Activated naive CD4-positive, alpha-beta T cell treated with anti-CD3 and anti-CD28 coated beads, Interleukin-2, amount 50 U/mL, for 24 hours (primary cell): ENCODE measurements around the gene TFB2M.
A peak's percentile ranks its signal among the peaks of the same experiment; 100 is the strongest.

Experiments used
- H3K27ac Mint-ChIP-seq: one replicate; pipeline ENCODE4 v1.8.0; 2021; ENCODE audit warnings: mild to moderate bottlenecking, mixed read lengths
- H3K27me3 Mint-ChIP-seq: one replicate; pipeline ENCODE4 v1.8.0; 2021; ENCODE audit warnings: mixed read lengths
- H3K36me3 Mint-ChIP-seq: one replicate; pipeline ENCODE4 v1.8.0; 2021; ENCODE audit warnings: mixed read lengths
- H3K4me1 Mint-ChIP-seq: one replicate; pipeline ENCODE4 v1.8.0; 2021; ENCODE audit warnings: mixed read lengths
- H3K4me3 Mint-ChIP-seq: one replicate; pipeline ENCODE4 v1.8.0; 2021; ENCODE audit warnings: mild to moderate bottlenecking, mixed read lengths
- H3K9me3 Mint-ChIP-seq: one replicate; pipeline ENCODE4 v1.8.0; 2021; ENCODE audit warnings: mixed read lengths

Gene TFB2M

GRCh38 chr1:246540738-246541491, 25.1 kb downstream of the TFB2M start:
- Mint-ChIP-seq H3K4me1 (no peaks in the 10 kb centered on the region), H3K27me3 (no peaks in the 10 kb centered on the region), H3K4me3 (no peak overlapping the region), H3K9me3 (no peaks in the 10 kb centered on the region), H3K36me3 (peaks cover 17% of the 10 kb centered on the region), H3K27ac (no peak overlapping the region)

- Mint-ChIP-seq H3K4me1 (no peaks in the 10 kb centered on the region), H3K27ac (no peak overlapping the region), H3K36me3 (peaks cover 11% of the 10 kb centered on the region), H3K9me3 (no peaks in the 10 kb centered on the region), H3K4me3 (no peak overlapping the region), H3K27me3 (no peaks in the 10 kb centered on the region)
Observed at GRCh38 chr1:246537887-246538286, 28.2 kb downstream of the TFB2M start.

- Mint-ChIP-seq H3K27ac (no peak overlapping the region), H3K27me3 (no peaks in the 10 kb centered on the region), H3K36me3 (peaks cover 11% of the 10 kb centered on the region), H3K9me3 (no peaks in the 10 kb centered on the region), H3K4me3 (no peak overlapping the region), H3K4me1 (no peaks in the 10 kb centered on the region)
Observed at GRCh38 chr1:246537441-246537840, 28.6 kb downstream of the TFB2M start.

GRCh38 chr1:246534114-246534513, 31.9 kb downstream of the TFB2M start:
- Mint-ChIP-seq H3K27me3 (no peaks in the 10 kb centered on the region), H3K9me3 (no peaks in the 10 kb centered on the region), H3K4me3 (no peak overlapping the region), H3K36me3 (peaks cover 6% of the 10 kb centered on the region), H3K4me1 (no peaks in the 10 kb centered on the region), H3K27ac (no peak overlapping the region)

- no peaks in the 10 kb centered on the region for H3K27me3 Mint-ChIP-seq
- peaks cover 1% of the 10 kb centered on the region for H3K36me3 Mint-ChIP-seq
- no peak overlapping the region for H3K4me3 Mint-ChIP-seq
- H3K9me3 Mint-ChIP-seq = no peaks in the 10 kb centered on the region
- no peak overlapping the region for H3K27ac Mint-ChIP-seq
- no peaks in the 10 kb centered on the region for H3K4me1 Mint-ChIP-seq
Observed at GRCh38 chr1:246533371-246533905, 32.6 kb downstream of the TFB2M start.

- H3K9me3 Mint-ChIP-seq = no peaks in the 10 kb centered on the region
- no peak overlapping the region for H3K4me3 Mint-ChIP-seq
- peaks cover 1% of the 10 kb centered on the region for H3K36me3 Mint-ChIP-seq
- H3K27me3 Mint-ChIP-seq = no peaks in the 10 kb centered on the region
- peaks cover 7% of the 10 kb centered on the region for H3K4me1 Mint-ChIP-seq
- H3K27ac Mint-ChIP-seq = no peak overlapping the region
Observed at GRCh38 chr1:246532519-246532918, 33.5 kb downstream of the TFB2M start.

GRCh38 chr1:246530482-246530881, 35.6 kb downstream of the TFB2M start:
- Mint-ChIP-seq H3K27ac (no peak overlapping the region), H3K4me1 (peaks cover 12% of the 10 kb centered on the region), H3K36me3 (peaks cover 1% of the 10 kb centered on the region), H3K4me3 (no peak overlapping the region), H3K9me3 (no peaks in the 10 kb centered on the region), H3K27me3 (no peaks in the 10 kb centered on the region)

GRCh38 chr1:246528933-246529731, 36.9 kb downstream of the TFB2M start:
- no peaks in the 10 kb centered on the region for H3K27me3 Mint-ChIP-seq
- H3K4me3 Mint-ChIP-seq = no peak overlapping the region
- no peak overlapping the region for H3K27ac Mint-ChIP-seq
- no peaks in the 10 kb centered on the region for H3K9me3 Mint-ChIP-seq
- peaks cover 1% of the 10 kb centered on the region for H3K36me3 Mint-ChIP-seq
- H3K4me1 Mint-ChIP-seq = peaks cover 12% of the 10 kb centered on the region

- Mint-ChIP-seq H3K27ac (peak overlapping the region; percentile 27), H3K27me3 (no peaks in the 10 kb centered on the region), H3K4me3 (no peak overlapping the region), H3K36me3 (peaks cover 1% of the 10 kb centered on the region), H3K9me3 (no peaks in the 10 kb centered on the region), H3K4me1 (peaks cover 12% of the 10 kb centered on the region)
Observed at GRCh38 chr1:246527402-246528088, 38.5 kb downstream of the TFB2M start.

GRCh38 chr1:246526915-246527314, 39.1 kb downstream of the TFB2M start:
- H3K4me1 Mint-ChIP-seq = peaks cover 12% of the 10 kb centered on the region
- H3K27ac Mint-ChIP-seq = no peak overlapping the region
- no peaks in the 10 kb centered on the region for H3K27me3 Mint-ChIP-seq
- no peaks in the 10 kb centered on the region for H3K9me3 Mint-ChIP-seq
- H3K36me3 Mint-ChIP-seq = peaks cover 1% of the 10 kb centered on the region
- H3K4me3 Mint-ChIP-seq = no peak overlapping the region

- Mint-ChIP-seq H3K27ac (no peak overlapping the region), H3K4me3 (no peak overlapping the region), H3K27me3 (no peaks in the 10 kb centered on the region), H3K9me3 (no peaks in the 10 kb centered on the region), H3K4me1 (peaks cover 12% of the 10 kb centered on the region), H3K36me3 (peaks cover under 1% of the 10 kb centered on the region)
Observed at GRCh38 chr1:246526380-246526779, 39.7 kb downstream of the TFB2M start.

- Mint-ChIP-seq H3K27me3 (no peaks in the 10 kb centered on the region), H3K27ac (no peak overlapping the region), H3K36me3 (no peaks in the 10 kb centered on the region), H3K4me1 (no peaks in the 10 kb centered on the region), H3K9me3 (no peaks in the 10 kb centered on the region), H3K4me3 (no peak overlapping the region)
Observed at GRCh38 chr1:246519514-246519913, 46.5 kb downstream of the TFB2M start.

GRCh38 chr1:246518456-246519205, 47.4 kb downstream of the TFB2M start:
- Mint-ChIP-seq H3K9me3 (no peaks in the 10 kb centered on the region), H3K27me3 (no peaks in the 10 kb centered on the region), H3K4me1 (no peaks in the 10 kb centered on the region), H3K36me3 (no peaks in the 10 kb centered on the region), H3K4me3 (no peak overlapping the region), H3K27ac (no peak overlapping the region)

- Mint-ChIP-seq H3K4me3 (no peak overlapping the region), H3K27me3 (no peaks in the 10 kb centered on the region), H3K4me1 (no peaks in the 10 kb centered on the region), H3K27ac (no peak overlapping the region), H3K36me3 (no peaks in the 10 kb centered on the region), H3K9me3 (no peaks in the 10 kb centered on the region)
Observed at GRCh38 chr1:246517391-246517790, 48.7 kb downstream of the TFB2M start.

GRCh38 chr1:246516126-246516525, 49.9 kb downstream of the TFB2M start:
- H3K27me3 Mint-ChIP-seq = no peaks in the 10 kb centered on the region
- H3K36me3 Mint-ChIP-seq = no peaks in the 10 kb centered on the region
- H3K4me3 Mint-ChIP-seq = no peak overlapping the region
- H3K9me3 Mint-ChIP-seq = no peaks in the 10 kb centered on the region
- no peak overlapping the region for H3K27ac Mint-ChIP-seq
- no peaks in the 10 kb centered on the region for H3K4me1 Mint-ChIP-seq
